ENCODE data around the gene NCKAP5.

NCKAP5 gene

DNA sequence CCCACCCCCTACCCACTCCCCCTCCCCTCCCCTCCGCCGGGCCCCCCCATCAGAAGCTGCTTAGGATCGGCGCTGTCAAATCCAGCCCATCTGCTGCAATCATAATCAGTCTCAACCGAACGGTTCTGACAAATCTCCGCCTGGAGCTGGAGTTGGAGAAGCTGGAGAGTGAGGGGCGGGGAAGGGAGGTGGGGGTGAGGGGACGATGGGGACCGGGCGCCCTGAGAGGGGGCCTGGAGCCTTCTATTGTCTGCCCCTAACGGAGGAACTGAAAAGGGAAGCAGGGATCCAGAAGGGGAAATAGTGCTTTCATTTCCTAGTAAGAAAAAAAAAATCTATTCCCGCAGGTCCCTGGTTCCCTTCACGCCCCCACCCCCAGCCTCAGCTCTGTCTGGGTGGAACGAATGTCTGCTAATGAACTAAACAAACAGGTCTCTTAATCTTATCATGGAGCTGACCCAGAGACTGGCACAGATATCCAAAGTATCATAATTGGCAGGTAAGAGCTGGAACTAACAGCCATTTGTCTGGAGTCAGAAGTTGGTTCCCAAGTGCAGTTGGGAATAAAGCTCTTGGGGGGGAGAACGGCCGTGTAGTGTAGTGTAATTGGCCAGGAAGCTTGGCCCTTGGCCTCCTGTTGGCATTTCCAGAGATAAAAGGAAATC lies 301.2 kb downstream of the NCKAP5 start:
- TF ChIP-seq POLR2AphosphoS5 (IDR thresholded peaks at IDR 0.05; ENCODE audit: low read depth, low read length): no peak
- TF ChIP-seq POLR2A (IDR thresholded peaks at IDR 0.05; ENCODE audit: low read depth, low read length): no peak
- TF ChIP-seq TAF1 (IDR thresholded peaks at IDR 0.05; ENCODE audit: borderline replicate concordance, low read depth, low read length): no peak
- FAIRE-seq: no peak
- DNase-seq (ENCODE audit: insufficient read length): no peak

DNA sequence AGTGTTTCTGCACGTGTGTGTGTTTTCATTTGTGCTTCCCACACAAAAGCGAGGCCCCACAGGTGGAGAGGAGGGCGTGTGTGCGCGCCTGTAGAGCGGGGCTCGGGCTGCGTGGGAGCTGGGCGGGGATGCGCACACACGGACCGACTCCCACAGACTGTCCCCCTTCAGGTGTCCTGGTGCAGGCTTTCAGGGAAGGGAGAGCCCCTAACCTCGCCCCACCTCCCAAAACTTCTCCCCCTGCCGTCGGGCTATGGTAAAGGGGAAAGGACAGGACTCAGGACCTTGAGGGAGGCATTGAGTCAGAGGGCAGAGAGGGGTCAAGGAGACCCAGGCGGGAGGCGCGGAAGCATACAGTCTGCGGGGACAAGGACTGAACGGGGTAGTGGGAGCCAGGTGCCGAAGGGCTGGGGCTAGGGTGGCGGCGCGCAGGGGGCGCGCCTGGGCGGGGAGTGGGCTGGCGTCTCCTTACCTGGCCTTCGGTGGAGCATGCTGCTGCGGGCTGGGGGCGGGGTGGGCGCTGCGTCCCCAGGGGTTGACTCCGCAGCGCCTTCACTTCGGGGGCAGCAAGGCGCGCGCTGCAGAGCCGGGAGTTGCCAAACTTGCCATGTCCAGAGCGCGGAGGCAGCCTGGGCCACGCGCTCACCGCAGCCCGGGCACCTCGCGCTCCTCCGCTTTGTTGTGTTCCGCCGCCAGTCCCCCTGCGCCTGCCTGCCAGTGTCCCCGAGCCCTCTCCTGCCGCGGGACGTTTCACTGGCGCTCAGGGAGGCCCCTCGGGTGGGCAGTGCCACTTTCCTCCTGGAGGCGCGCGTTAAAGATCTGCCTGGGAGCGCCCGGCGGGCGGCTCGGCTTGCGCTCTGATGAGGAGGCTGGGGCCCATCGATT lies 302.0 kb downstream of the NCKAP5 start:
- TF ChIP-seq POLR2AphosphoS5 (IDR thresholded peaks at IDR 0.05; ENCODE audit: low read depth, low read length) (no peak), TAF1 (IDR thresholded peaks at IDR 0.05; ENCODE audit: borderline replicate concordance, low read depth, low read length) (no peak), POLR2A (IDR thresholded peaks at IDR 0.05; ENCODE audit: low read depth, low read length) (no peak)
- FAIRE-seq (no peak), DNase-seq (ENCODE audit: insufficient read length) (no peak)

DNA sequence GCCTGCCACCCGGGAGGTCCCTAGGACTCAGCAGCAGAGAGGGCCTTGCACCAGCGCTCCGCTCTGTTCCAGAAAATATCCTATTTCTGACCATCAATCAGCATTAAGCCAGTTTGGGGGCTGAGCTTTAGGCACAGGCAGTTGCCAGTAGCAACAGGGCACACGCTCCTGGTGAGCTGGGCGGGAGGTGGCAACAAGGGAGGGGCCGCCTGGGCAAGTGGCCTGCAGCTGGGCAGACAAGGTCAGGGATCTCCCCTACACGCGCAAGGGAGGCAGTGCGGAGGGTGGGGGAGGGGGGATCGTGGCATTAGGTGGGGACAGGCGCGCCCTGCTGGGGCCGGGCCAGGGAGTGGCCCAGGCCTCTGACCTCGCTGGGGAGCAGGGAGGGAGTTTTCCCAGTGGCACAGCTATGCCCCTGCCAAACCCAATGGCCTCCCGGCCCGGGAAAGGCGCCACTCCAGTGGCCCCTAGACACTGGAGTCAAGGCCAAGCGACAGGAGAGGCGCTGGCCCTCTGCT lies 302.8 kb downstream of the NCKAP5 start:
- TF ChIP-seq POLR2A (IDR thresholded peaks at IDR 0.05; ENCODE audit: low read depth, low read length): no peak
- no peak for TF ChIP-seq POLR2AphosphoS5 (IDR thresholded peaks at IDR 0.05; ENCODE audit: low read depth, low read length)
- no peak for TF ChIP-seq TAF1 (IDR thresholded peaks at IDR 0.05; ENCODE audit: borderline replicate concordance, low read depth, low read length)
- DNase-seq (ENCODE audit: insufficient read length) (no peak), FAIRE-seq (no peak)

DNA sequence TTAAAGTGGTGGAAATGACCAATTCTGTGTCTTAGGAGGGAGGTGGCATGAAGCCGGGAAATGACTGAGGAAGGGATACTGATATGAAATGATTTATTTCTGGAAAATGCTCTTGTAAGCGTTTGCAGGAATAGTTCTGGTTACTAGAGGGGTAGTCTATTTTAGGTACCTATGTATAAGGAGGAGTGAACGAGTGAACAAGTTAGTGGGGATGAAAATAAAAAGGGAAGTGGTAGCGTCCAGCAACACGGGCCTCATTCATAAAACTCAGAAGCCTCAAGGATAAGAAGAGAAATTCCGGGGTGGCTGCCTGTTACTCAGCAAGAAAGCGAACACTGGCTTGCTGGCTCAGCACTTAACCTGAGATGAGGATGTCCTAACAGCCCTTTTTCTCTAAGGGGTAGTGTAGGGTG lies 303.3 kb downstream of the NCKAP5 start:
- no peak for DNase-seq (ENCODE audit: insufficient read length)

DNA sequence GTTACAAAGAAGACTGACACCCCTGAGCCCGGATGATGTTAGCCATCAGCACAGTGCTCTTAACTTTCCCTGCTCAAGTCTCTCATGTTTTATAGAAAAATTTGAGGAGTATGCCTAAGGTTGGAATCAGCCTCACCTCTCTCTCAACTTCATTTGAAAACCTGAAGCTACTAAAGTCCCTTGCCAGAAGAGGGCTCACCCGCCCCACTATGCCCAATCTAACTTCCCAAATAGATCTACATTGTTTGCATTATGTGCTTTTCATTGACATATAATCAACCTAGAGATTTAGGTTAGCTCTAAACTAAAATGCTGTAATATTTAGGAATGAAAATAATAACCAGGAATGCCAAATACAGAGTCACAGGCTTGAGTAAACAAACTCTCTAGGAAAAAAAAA lies 305.4 kb downstream of the NCKAP5 start:
- FAIRE-seq (no peak), DNase-seq (ENCODE audit: insufficient read length) (no peak)
- TF ChIP-seq POLR2A (IDR thresholded peaks at IDR 0.05; ENCODE audit: low read depth, low read length): no peak

More for the DNA sequence above, 303.3 kb downstream of the NCKAP5 start:
- TF ChIP-seq POLR2A (IDR thresholded peaks at IDR 0.05; ENCODE audit: low read depth, low read length) (no peak), POLR2AphosphoS5 (IDR thresholded peaks at IDR 0.05; ENCODE audit: low read depth, low read length) (no peak), TAF1 (IDR thresholded peaks at IDR 0.05; ENCODE audit: borderline replicate concordance, low read depth, low read length) (no peak)
- FAIRE-seq: no peak

DNA sequence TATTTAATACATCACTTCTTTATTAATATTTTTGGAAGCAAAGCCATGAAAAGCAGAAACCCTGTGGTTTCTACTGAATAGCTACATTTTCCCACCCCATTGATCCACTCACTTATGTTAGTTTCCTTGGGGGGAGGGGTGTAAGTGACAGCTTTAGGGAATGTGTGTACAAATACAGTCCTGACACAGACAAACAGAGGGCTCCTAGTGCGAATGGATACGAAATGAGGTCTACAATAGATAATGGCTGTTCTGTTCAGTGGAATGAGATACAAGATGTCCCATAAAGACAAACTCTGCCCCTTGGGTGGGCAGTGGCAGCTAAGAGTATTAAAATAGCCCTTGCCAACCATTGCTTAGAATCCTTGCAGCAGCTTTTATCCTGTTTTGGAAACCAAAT lies 312.9 kb downstream of the NCKAP5 start:
- DNase-seq (ENCODE audit: insufficient read length) (no peak), FAIRE-seq (no peak)
- no peak for TF ChIP-seq POLR2A (IDR thresholded peaks at IDR 0.05; ENCODE audit: low read depth, low read length)
- no peak for TF ChIP-seq POLR2AphosphoS5 (IDR thresholded peaks at IDR 0.05; ENCODE audit: low read depth, low read length)
- TF ChIP-seq TAF1 (IDR thresholded peaks at IDR 0.05; ENCODE audit: borderline replicate concordance, low read depth, low read length): no peak

DNA sequence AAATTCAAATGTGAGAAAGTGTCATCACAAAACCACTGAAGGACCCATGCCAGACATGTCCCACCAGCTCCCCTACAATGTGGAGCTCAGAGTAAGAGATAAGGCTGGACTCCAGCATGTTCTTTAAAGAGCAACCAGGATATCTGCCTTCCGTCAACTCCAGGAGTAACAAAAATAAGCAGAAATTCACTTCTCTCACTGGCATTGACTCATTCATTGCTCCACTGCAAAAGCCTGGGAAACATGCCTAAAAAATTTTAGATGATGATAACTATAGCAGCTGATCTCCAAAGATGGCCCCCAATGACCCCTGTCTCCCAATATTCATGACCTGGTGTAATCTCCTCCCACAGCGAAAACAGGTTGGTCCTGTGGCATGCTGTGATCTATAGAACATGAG lies 314.5 kb downstream of the NCKAP5 start:
- no peak for TF ChIP-seq POLR2A (IDR thresholded peaks at IDR 0.05; ENCODE audit: low read depth, low read length)
- no peak for TF ChIP-seq POLR2AphosphoS5 (IDR thresholded peaks at IDR 0.05; ENCODE audit: low read depth, low read length)
- no peak for TF ChIP-seq TAF1 (IDR thresholded peaks at IDR 0.05; ENCODE audit: borderline replicate concordance, low read depth, low read length)
- no peak for FAIRE-seq
- no peak for DNase-seq (ENCODE audit: insufficient read length)

DNA sequence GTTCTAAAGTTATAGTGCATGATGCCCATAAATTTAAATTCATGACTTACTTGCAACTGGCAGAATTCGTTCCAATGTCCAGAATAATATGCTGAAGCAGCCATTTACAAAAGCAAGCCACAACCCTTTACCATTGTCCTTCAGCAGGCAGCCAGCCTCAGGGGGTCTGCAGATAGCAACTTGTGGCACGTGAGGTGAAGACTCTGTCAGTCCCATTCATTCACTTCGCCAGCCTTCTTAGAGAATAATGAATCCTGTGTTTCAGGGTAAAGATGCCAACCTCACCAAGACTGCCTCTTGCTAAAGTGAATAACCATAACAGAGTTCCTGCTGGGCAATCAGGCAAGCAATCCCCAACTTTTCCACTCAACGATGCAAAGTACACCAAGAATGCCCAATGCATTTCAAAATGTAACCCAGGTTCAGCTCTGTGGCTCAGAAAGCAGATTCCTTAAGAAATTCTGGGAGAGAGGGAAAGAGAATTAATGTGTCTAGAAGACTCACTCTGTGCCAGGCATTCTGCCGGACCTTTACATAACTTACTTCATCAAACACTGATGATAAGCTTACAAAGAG lies 315.4 kb downstream of the NCKAP5 start:
- DNase-seq (ENCODE audit: insufficient read length): no peak
- TF ChIP-seq POLR2AphosphoS5 (IDR thresholded peaks at IDR 0.05; ENCODE audit: low read depth, low read length) (no peak), POLR2A (IDR thresholded peaks at IDR 0.05; ENCODE audit: low read depth, low read length) (no peak), TAF1 (IDR thresholded peaks at IDR 0.05; ENCODE audit: borderline replicate concordance, low read depth, low read length) (no peak)
- FAIRE-seq: no peak

DNA sequence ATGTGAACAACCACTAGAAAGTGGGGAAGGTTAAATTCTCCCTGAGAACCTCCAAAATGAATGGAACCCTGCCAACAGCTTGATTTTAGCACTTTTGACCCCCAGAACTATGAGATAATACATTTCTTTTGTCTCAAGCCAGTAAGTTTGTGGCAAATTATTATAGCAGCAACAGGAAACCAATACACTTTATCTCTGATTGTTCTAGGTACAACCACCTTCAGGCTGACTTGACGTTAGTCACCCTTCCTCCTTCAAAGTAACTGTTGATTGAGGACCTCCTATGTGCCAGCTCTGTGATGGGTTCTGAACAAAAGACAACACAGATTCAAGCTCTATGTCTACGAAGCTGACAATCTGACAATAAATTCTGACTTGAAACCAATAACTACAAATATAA lies 318.9 kb downstream of the NCKAP5 start:
- TF ChIP-seq POLR2A (IDR thresholded peaks at IDR 0.05; ENCODE audit: low read depth, low read length): no peak
- no peak for TF ChIP-seq POLR2AphosphoS5 (IDR thresholded peaks at IDR 0.05; ENCODE audit: low read depth, low read length)
- no peak for TF ChIP-seq TAF1 (IDR thresholded peaks at IDR 0.05; ENCODE audit: borderline replicate concordance, low read depth, low read length)
- no peak for FAIRE-seq

DNA sequence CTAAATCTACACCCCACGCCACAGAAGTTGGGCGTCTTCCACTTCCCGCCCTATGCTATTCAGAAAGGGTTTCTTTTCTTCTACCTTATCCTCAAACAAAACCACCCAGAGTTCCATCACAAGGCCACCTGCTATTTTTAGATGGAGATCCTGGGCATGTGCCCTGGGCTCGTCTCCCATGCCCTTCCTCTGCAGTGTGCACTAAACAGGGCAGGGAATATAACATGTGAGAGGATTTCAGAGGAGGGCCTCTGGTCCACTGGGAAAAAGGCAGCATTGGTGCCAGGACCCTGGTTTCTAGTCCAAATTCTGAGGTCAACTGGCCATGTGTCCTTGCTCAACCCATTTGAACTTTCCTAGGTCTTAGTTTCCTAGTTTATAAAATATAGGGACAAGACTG lies 320.0 kb downstream of the NCKAP5 start:
- FAIRE-seq: no peak
- no peak for DNase-seq (ENCODE audit: insufficient read length)
- no peak for TF ChIP-seq POLR2A (IDR thresholded peaks at IDR 0.05; ENCODE audit: low read depth, low read length)
- TF ChIP-seq TAF1 (IDR thresholded peaks at IDR 0.05; ENCODE audit: borderline replicate concordance, low read depth, low read length): no peak
- no peak for TF ChIP-seq POLR2AphosphoS5 (IDR thresholded peaks at IDR 0.05; ENCODE audit: low read depth, low read length)

More for the DNA sequence above, 318.9 kb downstream of the NCKAP5 start:
- DNase-seq (ENCODE audit: insufficient read length): no peak

DNA sequence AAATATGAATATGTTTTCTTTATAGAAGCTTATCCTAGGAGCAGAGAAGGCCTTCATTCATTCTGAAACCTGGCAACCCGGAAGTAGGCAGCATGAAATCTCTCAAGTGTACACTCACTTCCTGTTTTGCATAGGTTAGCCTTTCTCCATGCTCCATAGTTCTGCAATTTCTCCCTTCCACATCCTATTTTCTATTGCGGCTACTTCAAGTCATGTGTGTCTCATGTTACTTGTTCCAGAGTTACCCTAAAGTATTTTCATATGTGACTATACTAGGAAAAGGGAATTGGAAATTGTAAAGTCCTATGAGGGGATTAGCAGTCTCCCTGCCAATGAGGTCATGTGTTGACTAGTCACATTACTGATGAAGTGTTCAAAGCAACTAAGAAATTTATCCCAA lies 320.6 kb downstream of the NCKAP5 start:
- FAIRE-seq (no peak), DNase-seq (ENCODE audit: insufficient read length) (no peak)
- TF ChIP-seq POLR2A (IDR thresholded peaks at IDR 0.05; ENCODE audit: low read depth, low read length) (no peak), TAF1 (IDR thresholded peaks at IDR 0.05; ENCODE audit: borderline replicate concordance, low read depth, low read length) (no peak), POLR2AphosphoS5 (IDR thresholded peaks at IDR 0.05; ENCODE audit: low read depth, low read length) (no peak)

All from GM12892 (cell line).